ENCODE results near the gene PTPRB. TPM values are rescaled to one million over a fixed set of nuclear protein-coding genes. Genes with fewer than 3 reads are reported as not detected.

PTPRB gene
- 2.0 TPM for polyA plus RNA-seq (2013, experiment 1 of 2; ENCODE audit: insufficient read length)
- polyA plus RNA-seq (2013, experiment 2 of 2; ENCODE audit: insufficient read length), result 1.7 TPM

- DNase-seq, result no peak
Measured at GRCh38 chr12:70637303-70638085, at the start of gene PTPRB. Gene PTPRB (minus strand): TSS chr12:70637429. CDS start chr12:70637395, 34 bp downstream.

- DNase-seq, result no peak
Measured at GRCh38 chr12:70686907-70687306, 49.7 kb upstream of the PTPRB start.

DNA sequence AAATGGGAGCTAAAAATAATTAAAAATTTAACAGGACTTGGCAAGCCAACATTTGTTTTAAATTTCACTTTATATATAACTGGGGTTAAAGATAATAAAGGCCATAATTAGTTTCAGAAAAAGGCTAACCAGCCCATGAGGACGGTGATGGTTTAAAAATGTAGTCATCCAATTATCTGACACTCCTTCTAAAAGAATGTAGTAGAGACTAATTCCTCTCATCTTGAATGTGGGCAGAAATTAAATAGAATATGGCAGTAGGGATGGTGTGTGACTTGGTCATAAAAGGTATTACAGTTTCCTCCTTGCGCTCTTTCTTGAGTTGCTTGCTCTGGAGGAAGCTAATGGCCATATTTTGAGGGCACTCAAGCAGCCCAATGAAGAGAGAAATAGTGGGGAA lies 49.1 kb upstream of the PTPRB start:
- DNase-seq, result peak; percentile 25

DNA sequence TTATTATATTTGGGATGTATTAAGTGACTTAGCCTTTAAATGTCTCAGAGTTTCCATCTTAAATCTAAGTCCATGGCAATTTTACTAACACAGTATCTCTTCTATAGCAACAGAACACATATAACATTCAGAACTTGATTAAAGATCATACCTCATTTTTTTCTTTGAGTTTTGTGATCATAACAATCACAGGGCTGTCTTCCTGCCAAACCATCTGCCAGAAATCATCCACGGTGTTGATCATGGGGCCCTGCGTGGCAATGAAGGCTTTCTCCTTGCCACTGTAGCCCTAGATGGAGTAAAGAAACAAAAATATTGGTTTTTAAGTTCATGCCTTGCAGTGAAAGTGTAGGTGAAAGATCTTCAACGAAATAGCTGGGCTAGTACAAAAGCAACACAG lies 46.7 kb upstream of the PTPRB start:
- no peak for DNase-seq

- DNase-seq, result no peak
Measured at GRCh38 chr12:70671698-70672097, 34.5 kb upstream of the PTPRB start.

DNA sequence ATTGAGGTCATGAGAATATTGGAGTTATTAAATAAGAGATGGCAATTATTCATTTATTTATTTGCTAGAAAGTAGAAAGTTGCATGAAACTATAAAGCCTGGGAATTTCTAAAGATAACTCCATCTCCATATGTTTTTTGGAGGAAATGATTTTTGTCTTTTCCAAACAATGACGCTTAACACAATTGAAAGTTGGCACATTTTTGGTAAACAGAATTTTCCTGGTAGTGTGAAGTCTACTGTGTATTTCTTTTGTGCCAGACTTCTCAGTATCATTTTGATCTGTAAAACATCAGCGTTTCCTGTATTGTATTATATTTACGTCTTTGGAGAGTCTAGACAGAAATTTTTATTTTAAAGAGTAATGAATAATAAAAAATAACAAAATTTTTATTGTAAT lies 33.7 kb upstream of the PTPRB start:
- DNase-seq, result no peak

- no peak for DNase-seq
Measured at GRCh38 chr12:70667253-70667652, 30.0 kb upstream of the PTPRB start.

- no peak for DNase-seq
Measured at GRCh38 chr12:70666364-70666763, 29.1 kb upstream of the PTPRB start.

DNA sequence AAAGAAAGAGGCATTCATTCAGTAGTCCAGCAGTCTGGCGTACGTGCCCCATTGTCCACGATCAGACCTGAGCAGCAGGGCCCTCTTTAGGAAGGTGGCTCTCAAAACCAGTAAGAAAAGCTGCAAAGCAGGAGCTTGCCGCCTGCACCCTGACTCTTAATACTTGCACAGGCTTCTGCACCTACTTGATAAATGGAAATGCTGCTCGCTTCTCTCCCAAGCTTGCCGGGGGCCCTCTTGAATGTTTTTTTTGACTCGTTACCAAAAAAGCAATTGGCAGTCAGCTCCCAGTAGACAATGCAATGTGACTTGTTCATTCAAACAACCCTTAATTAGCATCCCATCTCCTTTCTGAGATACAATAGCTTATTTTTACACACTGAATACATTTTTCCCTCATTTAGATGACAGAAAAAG lies 27.2 kb upstream of the PTPRB start:
- DNase-seq, result no peak

- no peak for DNase-seq
Measured at GRCh38 chr12:70663838-70664237, 26.6 kb upstream of the PTPRB start.

- peak; percentile 89 for DNase-seq
Measured at GRCh38 chr12:70661466-70662161, 24.4 kb upstream of the PTPRB start.

- peak; percentile 74 for DNase-seq
Measured at GRCh38 chr12:70660620-70661219, 23.5 kb upstream of the PTPRB start.

- DNase-seq, result no peak
Measured at GRCh38 chr12:70660002-70660604, 22.9 kb upstream of the PTPRB start.

DNA sequence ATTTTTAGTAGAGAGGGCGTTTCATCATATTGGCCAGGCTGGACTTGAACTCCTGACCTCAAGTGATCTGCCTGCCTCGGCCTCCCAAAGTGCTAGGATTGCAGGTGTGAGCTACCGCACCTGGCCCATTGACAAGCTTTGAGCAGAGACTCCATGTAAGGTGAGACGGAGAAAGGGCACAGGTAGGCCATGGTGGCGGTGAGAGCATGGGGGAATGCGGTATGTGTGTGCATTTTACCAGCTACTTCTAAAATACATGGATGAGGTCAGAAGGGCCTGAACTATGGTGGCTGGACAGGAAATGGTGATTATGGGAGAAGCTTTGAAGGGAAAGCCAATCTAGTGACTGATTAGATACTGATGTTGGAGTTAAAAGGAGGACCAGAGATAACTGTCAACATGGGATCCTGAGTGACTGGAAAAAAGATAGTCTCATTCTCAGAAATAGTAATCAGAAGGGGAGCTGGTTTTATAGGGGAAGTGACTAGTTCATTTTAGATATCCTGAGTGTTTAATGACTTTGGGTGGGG lies 21.9 kb upstream of the PTPRB start:
- no peak for DNase-seq

DNA sequence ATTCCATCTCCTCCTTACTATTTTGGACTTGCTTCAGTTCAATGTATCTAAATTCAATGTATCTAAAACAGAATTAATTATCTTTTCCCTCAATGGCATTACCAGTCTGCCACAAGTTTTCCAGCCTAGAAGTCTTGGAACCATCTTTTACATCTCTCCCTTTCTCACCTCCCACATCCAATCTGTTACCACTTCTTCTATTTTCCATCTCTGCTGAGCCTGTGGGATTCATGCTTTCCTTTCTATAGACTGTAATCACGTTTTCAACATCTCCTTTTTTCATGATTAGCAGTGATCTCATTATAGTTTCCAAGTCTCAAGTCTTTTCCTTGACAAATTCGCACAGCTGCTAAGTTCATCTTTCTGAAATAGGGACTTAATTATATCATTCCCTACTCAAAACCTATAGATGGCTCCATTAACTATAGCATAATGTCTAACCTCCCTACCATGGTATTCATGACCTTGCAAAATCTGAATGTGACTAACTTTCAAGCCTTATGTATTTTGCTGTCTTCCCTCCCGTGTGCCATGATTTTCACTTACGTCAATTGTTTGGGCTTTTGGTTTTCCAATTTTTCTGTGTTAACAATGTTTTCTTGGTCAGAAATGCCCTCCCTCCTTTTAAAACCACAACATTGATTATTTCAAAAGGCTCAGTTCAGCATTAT lies 20.5 kb upstream of the PTPRB start:
- DNase-seq, result no peak

- DNase-seq, result peak; percentile 46
Measured at GRCh38 chr12:70652451-70652850, 15.2 kb upstream of the PTPRB start.

- DNase-seq, result peak; percentile 84
Measured at GRCh38 chr12:70648831-70649230, 11.6 kb upstream of the PTPRB start.

DNA sequence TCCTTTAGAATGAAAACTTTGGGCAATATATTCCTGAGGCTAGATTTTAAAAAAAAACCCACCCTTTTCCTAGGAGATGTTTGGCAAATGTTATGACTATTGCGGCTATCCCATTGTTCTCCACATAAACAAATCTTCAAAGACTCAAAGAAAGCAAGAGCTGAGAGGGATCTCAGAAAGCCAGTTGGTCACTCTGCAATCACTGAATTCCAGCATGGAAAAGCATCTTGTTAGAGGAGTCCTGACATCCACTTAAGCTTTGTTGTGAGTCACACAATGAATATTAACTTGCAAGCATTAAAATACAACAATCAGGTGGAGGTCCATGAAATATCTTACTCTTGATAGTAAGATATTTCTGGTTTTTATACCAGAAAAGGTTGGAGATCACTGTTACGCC lies 11.0 kb upstream of the PTPRB start:
- DNase-seq, result peak; percentile 37

- DNase-seq, result peak; percentile 90
Measured at GRCh38 chr12:70646850-70647249, 9.6 kb upstream of the PTPRB start.

GRCh38 chr12:70645494-70646317 lies 8.5 kb upstream of the PTPRB start:
- peak; percentile 94 for DNase-seq

DNA sequence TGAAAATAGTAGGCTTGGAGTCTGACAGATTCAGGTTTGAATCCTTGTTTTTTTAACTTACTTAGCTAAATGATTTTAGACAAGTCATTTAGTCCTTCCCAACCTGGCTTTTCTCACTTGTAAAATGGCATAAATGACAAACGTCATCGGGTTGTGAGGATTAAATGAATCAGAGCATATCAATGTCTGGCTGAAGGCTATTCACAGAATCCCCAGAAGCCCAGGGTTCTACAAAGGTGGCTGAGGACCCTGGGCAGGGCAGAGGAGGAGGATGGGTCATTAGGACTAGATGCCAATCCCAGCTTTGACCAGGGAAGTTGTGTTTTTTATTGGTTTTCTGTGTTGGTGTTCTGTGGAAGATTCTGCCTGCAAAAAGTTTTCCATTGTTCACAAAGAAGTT lies 7.6 kb upstream of the PTPRB start:
- no peak for DNase-seq

All from fibroblast of skin of abdomen (primary cell).